ENCODE measurements around the gene YY1AP1.
"Not testable (repeated sequence)": the region's sequence is repeated elsewhere in the genome, so short reads cannot be mapped to it uniquely, and the experiment has no call there.

The YY1AP1 gene

GRCh38 chr1:155645034-155645598, 43.5 kb downstream of the YY1AP1 start:
- no peak for DNase-seq

GRCh38 chr1:155643230-155643629, 45.3 kb downstream of the YY1AP1 start:
- no peak for DNase-seq

GRCh38 chr1:155642559-155643180, 45.9 kb downstream of the YY1AP1 start:
- DNase-seq: not testable (repeated sequence)

- no peak for DNase-seq
Observed at GRCh38 chr1:155640367-155640766, 48.2 kb downstream of the YY1AP1 start.

- DNase-seq: no peak
Observed at GRCh38 chr1:155636397-155637153, 52.0 kb downstream of the YY1AP1 start.

- DNase-seq: not testable (repeated sequence)
Observed at GRCh38 chr1:155626428-155626827, 62.1 kb downstream of the YY1AP1 start.

- DNase-seq: no peak
Observed at GRCh38 chr1:155623357-155623756, 65.2 kb downstream of the YY1AP1 start.

GRCh38 chr1:155622191-155622590, 66.4 kb downstream of the YY1AP1 start:
- no peak for DNase-seq

GRCh38 chr1:155613226-155613625, 75.3 kb downstream of the YY1AP1 start:
- DNase-seq: not testable (repeated sequence)

- DNase-seq: not testable (repeated sequence)
Observed at GRCh38 chr1:155610257-155610647, 78.3 kb downstream of the YY1AP1 start.

GRCh38 chr1:155609515-155610256, 78.9 kb downstream of the YY1AP1 start, which contains the start of gene MSTO1:
Gene MSTO1, plus strand, starts transcription at chr1:155610218. Its CDS starts 31 bp downstream, at chr1:155610249.
- DNase-seq: peak; percentile 93

All from NCI-H1930 (cell line).